HG03097 (cell line): Measurements from ENCODE around the gene NDUFB4.
"Not testable (repeated sequence)": the region's sequence is repeated elsewhere in the genome, so short reads cannot be mapped to it uniquely, and the experiment has no call there.

Experiments used
- ATAC-seq: cut with Tn5 transposase; IDR thresholded peaks from one replicate; pipeline ENCODE4 v1.9.1; 2021; ENCODE audit not compliant: unreplicated experiment, low FRiP score

Gene NDUFB4

GRCh38 chr3:120569222-120570057 lies 26.7 kb upstream of the NDUFB4 start:
- no peak for ATAC-seq

GRCh38 chr3:120572027-120572426 lies 24.1 kb upstream of the NDUFB4 start:
- no peak for ATAC-seq

GRCh38 chr3:120587332-120587975 lies 8.7 kb upstream of the NDUFB4 start:
- no peak for ATAC-seq

- ATAC-seq: no peak
These were observed 384 bp upstream of the NDUFB4 start for GRCh38 chr3:120595788-120596115.

- ATAC-seq: no peak
These were observed 702 bp downstream of the NDUFB4 start for GRCh38 chr3:120596853-120597223.

GRCh38 chr3:120597445-120598049 lies 1.4 kb downstream of the NDUFB4 start:
- no peak for ATAC-seq

- ATAC-seq: no peak
These were observed 3.1 kb downstream of the NDUFB4 start for GRCh38 chr3:120599211-120599610.

- no peak for ATAC-seq
These were observed 5.4 kb downstream of the NDUFB4 start for GRCh38 chr3:120601554-120601953.

GRCh38 chr3:120602682-120603081 lies 6.5 kb downstream of the NDUFB4 start:
- no peak for ATAC-seq

GRCh38 chr3:120604382-120604781 lies 8.2 kb downstream of the NDUFB4 start:
- no peak for ATAC-seq

GRCh38 chr3:120604784-120605183 lies 8.6 kb downstream of the NDUFB4 start:
- no peak for ATAC-seq

- ATAC-seq: no peak
These were observed 12.4 kb downstream of the NDUFB4 start for GRCh38 chr3:120608506-120608905.

GRCh38 chr3:120614765-120615164 lies 18.6 kb downstream of the NDUFB4 start:
- ATAC-seq: no peak

- no peak for ATAC-seq
These were observed 19.9 kb downstream of the NDUFB4 start for GRCh38 chr3:120615847-120616609.

- ATAC-seq: not testable (repeated sequence)
These were observed 20.6 kb downstream of the NDUFB4 start for GRCh38 chr3:120616745-120617144.

- no peak for ATAC-seq
These were observed 26.3 kb downstream of the NDUFB4 start for GRCh38 chr3:120622457-120622856.

- no peak for ATAC-seq
These were observed 27.0 kb downstream of the NDUFB4 start for GRCh38 chr3:120622870-120623726.

- ATAC-seq: no peak
These were observed 27.6 kb downstream of the NDUFB4 start for GRCh38 chr3:120623727-120624093.

GRCh38 chr3:120625159-120625586 lies 29.0 kb downstream of the NDUFB4 start:
- no peak for ATAC-seq

GRCh38 chr3:120634539-120634938 lies 38.4 kb downstream of the NDUFB4 start:
- ATAC-seq: no peak
